HG02840 (cell line): ENCODE data around the gene CHRNA10.

ENCODE experiments used
- ATAC-seq: cut with Tn5 transposase; IDR thresholded peaks from one replicate; pipeline ENCODE4 v1.9.1; 2021; ENCODE audit warnings: mild to moderate bottlenecking, moderate library complexity, moderate number of reproducible peaks; ENCODE audit not compliant: unreplicated experiment, low FRiP score

Gene CHRNA10

DNA sequence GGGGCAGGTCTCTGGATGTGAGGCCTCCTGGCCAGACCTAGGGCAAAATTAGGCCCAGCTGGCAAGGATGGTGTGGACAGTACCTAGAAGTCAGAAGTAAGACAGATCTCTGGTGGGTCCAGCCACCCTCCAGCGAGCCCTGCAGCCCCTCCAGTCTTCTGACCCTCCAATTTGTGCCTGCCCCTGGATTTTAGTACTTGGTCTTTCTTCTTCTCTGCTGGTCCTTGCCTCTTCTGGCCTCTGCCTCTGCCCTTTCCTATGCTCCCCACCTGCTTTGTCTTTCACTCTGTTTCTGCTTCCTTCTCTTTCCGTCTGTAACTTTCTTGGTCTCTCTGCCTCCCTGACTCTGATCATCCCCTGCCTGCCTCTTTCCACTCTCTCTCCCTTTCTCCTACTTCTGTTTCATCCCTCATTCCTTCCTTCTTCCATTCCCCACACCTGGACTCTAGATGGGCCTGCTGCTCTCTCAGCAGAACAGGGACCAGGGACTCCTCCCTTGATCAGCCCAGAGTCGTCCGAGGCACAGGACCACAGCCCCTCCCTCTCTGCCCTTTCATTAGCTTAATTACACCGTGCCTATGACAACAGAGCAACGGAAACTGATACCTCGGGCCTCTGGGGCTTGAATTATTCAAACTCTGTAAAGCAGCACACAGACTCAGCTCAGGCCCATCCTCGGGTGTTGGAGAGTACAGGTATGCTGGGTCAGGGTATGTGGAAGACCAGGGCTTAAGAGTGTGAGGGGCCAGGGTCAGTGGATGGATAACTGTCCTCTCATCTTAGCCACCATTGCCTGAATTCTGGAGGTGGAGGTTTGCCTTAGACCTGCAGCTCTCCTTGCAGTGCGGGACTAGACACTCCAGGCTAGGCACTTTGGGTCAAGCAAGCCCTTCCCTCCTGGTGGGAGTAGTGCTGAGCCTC is at the start of gene CHRNA10:
TSS of gene CHRNA10 (minus strand) at position 51 of the 921 bp plus-strand sequence. CDS start 72 bp downstream, outside the sequence.
- ATAC-seq = no peak

DNA sequence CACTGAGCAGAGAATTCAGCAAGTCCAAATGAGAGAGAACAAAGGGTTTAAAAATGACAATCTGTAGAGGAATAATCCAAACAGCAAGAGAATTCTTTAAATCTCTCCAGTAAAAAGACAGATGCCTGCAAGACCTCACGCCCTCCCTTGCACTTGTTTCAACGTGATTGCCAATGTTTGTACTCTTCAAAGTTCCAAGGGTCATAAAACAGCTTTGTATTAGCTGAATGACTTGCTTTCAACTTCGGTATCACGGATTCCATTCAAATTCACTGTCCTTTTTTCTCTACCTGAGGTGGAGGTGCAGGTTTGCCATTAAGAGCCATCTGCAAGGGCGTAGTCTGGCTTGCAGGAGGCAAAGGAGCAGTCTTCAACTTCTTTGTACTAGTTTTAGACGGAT is 41.1 kb upstream of the CHRNA10 start:
- no peak for ATAC-seq

DNA sequence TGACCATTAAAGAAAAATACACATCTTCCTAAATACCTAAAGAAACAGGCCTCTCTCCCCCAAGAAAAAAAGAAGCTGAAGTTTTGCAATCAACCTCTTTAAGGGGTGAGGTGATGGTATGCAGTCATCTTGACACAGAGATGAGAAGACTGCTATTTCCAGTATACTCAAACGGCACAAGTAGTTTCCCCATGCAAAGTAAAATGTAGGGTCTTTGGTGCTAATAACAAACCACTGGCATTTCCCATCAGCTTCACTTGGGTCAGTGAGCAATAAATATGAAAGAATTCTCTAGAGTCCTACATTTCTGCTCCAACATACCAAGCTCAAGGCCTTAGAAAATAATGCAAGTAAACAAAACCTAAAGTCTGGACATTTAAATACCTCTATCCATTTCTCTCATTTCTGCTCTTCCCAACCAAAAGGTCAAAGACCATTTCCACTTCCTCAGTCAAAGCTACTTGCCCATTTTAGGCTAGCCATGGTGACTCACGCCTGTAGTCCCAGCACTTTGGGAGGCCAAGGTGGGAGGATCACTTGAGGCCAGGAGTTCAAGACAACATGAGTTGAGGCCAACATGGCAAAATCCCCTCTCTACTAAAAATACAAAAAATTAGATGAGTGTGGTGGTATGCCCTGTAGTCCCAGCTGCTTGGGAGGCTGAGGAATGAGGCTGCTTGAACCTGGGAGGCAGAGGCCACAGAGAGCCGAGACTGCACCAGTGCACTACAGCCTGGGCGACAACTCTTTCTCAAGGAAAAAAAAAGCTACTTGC is 39.5 kb upstream of the CHRNA10 start:
- ATAC-seq = no peak

DNA sequence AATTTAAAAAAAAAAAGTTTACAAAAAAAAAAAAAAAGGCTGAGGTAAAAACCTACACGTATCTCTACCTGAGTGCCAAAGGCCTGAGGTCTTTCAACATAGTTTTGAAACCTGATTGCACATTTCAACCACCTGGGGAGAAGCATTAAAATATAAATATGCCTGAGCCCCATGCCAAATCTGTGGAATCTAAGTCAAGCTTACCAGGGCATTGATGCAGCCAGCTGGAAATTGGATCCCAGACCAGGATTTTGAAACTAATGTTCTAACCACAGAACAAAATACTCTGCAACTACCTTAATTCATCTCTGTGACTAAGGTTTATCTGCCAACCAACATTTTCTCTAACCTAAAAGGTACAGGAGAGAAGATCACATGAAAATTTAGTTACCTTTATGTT is 38.8 kb upstream of the CHRNA10 start:
- no peak for ATAC-seq

DNA sequence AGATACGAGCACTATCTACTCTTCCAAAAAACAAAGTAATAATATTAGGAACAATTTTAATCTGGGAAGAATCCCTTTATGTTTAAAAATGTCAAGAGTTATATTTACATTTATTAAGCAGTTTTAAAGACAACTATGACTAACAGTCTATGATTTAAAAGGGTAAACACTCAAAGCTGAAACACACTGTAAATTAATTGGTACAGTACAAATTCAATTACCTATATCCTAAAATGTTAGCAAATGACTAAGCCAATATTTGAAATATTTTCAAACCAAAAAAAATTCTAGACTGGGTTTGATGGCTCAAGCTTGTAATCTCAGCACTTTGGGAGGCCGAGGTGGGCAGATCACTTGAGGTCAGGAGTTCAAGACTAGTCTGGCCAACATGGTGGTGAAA is 36.0 kb upstream of the CHRNA10 start:
- ATAC-seq = no peak

DNA sequence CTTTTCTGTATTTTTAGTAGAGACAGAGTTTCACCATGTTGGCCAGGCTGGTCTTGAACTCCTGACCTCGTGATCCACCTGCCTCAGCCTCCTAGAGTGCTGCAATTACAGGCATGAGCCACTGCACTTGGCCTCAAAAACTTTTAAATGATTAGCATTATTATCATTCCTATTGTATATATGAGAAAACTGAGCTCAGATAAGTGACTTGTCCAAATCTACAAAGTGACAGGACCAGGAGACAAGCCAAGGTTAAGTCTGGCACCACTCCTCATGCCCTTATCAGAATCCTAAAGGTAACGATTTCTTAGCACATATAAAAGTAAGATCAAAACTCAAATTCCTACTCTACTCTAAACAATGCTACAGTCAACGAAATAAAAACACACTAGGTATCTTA is 32.2 kb upstream of the CHRNA10 start:
- ATAC-seq = no peak

GRCh38 chr11:3700910-3701309 is 29.7 kb upstream of the CHRNA10 start:
- ATAC-seq = no peak

- no peak for ATAC-seq
Measured at GRCh38 chr11:3700410-3700809, 29.2 kb upstream of the CHRNA10 start.

DNA sequence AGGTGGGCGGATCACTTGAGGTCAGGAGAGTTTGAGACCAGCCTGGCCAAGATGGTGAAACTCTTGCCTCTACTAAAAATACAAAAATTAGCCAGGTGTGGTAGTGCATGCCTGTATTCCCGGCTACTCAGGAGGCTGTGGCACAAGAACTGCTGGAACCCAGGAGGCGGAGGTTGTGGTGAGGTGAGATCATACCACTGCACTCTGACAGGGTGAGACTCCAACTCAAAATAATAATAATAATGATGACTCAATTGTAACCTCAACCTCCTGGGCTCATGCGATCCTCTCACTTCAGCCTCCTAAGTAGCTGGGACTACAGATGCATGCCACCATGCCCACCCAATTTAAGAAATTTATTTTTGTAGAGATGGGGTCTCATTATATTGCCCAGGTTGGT is 15.6 kb upstream of the CHRNA10 start:
- ATAC-seq = no peak

GRCh38 chr11:3685923-3686322 is 14.7 kb upstream of the CHRNA10 start:
- ATAC-seq = no peak

GRCh38 chr11:3684819-3685172 is 13.6 kb upstream of the CHRNA10 start:
- ATAC-seq = no peak

- ATAC-seq = no peak
Measured at GRCh38 chr11:3684129-3684818, 13.1 kb upstream of the CHRNA10 start.

DNA sequence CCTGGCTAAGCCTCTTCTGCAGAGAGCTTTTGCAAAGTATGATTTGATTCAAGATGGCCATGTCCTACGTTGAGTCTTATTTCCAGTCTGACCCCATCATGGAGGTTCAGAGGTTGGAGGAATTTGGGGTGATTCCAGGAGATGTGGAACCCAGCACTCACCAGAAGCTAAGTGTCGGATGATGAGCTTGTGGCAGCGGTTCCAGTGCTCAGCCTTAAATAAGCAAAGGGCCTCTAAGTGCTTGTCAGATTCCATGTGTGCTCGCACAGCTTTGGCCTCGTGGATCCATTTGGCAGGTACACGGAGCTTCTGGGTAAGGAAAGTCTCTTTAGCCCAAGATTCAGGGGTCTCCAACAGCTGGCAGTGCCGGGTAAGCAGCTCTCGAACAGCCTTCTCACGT is 11.9 kb upstream of the CHRNA10 start:
- no peak for ATAC-seq

DNA sequence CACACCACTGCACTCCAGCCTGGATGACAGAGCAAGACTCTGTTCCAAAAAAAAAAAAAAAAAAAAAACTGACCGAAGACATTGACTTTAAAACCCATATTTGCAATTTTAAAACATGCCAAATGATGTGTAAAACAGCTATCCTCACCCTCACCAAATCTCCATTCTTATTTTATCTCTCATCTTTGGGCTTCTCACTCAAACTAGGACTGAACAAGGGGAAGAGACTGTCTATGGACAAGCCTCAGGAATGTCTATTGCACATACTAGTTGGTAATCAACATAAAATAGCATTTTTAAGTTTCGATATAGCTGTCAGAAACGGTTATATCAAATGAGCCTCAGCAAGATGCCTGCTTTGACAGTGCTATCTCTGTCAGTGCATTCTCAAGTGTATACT is 7.9 kb upstream of the CHRNA10 start:
- ATAC-seq = no peak

GRCh38 chr11:3675971-3676370 is 4.8 kb upstream of the CHRNA10 start:
- ATAC-seq = no peak

- no peak for ATAC-seq
Measured at GRCh38 chr11:3674189-3674588, 3.0 kb upstream of the CHRNA10 start.

DNA sequence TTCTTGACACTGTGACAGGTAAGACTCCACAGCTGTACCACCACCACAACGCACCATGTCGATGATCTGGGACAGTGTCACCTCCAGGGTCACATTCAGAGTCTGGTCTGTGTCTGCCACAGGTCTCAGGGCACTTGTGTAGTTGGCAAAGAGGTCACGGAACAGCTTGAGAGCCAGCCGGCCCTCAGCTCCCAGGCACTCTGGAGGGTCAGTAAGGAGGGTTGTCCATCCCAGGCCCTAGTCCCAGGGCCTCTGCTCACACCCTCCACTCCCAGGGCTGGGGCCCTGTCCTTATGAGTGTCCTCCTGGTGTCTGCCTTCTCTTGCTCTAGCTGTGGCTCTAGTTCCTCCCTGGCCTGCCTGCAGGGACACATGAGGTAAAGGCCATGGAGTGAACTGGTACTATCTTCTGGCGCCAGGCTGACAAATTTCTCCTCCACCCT is 1.4 kb downstream of the CHRNA10 start:
- no peak for ATAC-seq

GRCh38 chr11:3669128-3669527 is 2.1 kb downstream of the CHRNA10 start:
- no peak for ATAC-seq

DNA sequence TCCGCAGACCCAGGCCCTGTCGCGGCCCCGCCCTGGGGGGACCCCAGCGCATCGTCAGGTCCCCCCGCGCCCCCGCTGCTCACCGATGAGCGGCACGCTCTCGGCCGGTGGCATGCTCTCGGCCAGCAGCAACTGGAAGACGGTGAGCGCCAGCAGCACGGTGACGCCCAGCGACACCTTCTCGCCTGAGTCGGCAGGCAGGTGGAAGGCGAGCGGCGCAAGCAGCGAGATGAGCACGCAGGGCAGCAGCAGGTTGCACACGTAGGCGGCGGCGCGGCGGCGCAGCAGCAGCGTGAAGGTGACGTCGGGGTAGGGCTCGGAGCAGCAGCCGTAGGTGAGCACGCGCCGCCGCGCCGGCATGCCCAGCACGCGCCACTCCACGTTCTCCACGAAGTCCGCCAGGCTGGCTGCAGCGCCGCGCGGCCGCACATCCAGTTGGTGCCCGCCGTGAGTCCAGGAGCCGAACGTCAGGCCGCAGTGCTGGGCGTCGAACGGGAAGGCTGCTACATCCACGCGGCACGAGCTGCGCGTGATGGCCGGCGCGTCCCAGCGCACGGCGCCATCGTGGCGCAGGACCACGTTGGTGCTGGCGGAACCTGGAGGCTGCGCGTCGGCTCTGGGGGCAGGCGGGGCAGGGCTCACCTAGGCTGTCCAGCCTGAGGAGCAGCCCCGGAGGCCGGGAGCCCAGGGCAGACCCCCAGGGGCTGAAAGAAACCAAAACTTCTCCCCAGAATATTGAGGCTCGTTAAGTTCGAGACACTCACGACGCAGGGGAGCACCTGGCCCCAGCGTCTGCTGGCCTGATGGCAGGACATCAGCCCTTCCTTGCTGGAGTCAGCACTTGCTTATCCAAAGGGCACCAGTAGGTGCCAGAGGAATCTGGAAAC is 3.8 kb downstream of the CHRNA10 start:
- ATAC-seq = no peak

- no peak for ATAC-seq
Measured at GRCh38 chr11:3666023-3666530, 5.1 kb downstream of the CHRNA10 start.
